Measurements from ENCODE around the gene ARSG. TPM values are rescaled to one million over a fixed set of nuclear protein-coding genes. Genes with fewer than 3 reads are reported as not detected.

ARSG gene
- total and polyA plus RNA-seq, 2 of the 8 experiments (the other 6 are each of a cell fraction or from before 2014, with no cell fraction given), result 3.3 to 4.0 TPM

DNA sequence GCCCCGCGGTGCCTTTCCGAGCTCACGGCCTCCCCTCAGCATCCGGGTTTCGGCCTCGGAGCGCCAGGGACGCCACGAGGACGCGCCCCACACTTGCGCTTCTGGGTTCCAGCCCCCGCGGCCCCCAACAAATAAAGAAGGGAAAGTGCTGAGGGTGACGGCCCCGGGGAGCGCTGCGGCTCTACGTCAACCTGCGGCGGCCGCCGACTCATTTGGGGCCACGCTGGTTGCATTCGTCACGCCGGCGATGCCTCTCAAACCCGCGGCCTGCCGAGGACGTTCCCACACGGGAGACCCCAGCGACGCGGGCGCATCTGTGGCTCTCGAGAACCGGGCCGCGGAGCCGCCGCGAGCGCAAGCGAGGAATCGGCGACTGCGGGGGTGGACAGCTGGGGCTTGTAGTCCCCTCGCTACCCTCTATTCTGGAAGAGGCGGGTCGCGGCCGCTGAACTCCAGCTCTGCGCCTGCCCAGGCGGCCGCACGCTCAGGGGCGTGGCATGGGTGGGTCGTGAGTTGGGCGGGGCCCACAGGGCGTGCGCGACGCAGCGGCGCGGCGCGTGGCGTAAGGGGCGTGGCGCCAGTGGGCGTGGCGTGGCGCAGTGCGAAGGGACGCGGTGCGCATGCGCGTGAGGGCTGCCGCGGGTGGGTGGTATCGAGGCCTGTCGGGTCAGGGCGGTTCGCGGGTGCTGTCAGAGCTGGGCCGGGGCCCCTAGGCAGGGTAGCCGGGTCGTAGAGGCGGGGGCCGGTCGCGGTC lies 43.7 kb upstream of the ARSG start, which contains the start of gene AMZ2:
Gene AMZ2, plus strand, starts transcription at position 599 of the 754 bp plus-strand sequence. CDS start 2,145 bp downstream, outside the sequence.
- Histone ChIP-seq H2BK5ac (ENCODE audit: low read depth, low read length) (peak within 1 kb of the TSS; percentile 85; the same call in 1 of the 2 replicates), H2BK20ac (ENCODE audit: low read length) (no peak within 1 kb of the TSS), H3K18ac (ENCODE audit: extremely low read depth, low read length) (peak within 1 kb of the TSS; percentile 78), H4K20me1 (replicated peaks in 1 of 2; ENCODE audit: control insufficient read depth in 1 of 2, insufficient read depth in 2 of 2, low read length in 2 of 2) (no peaks in the 10 kb centered on the region), H3K4me2 (ENCODE audit: insufficient read depth in 1 of 2, low read depth in 2 of 2, low read length in 2 of 2) (peak within 1 kb of the TSS; percentile 67 to 77), H3K9me3 (ENCODE audit: insufficient read depth in 2 of 2, low read depth in 1 of 2, low read length in 1 of 2) (no peaks in the 10 kb centered on the region), H3K27ac (ENCODE audit: low read depth, low read length) (peak within 1 kb of the TSS; percentile 77), H3K4ac (replicated peaks; ENCODE audit: insufficient read length, low read depth, low read length) (peak within 1 kb of the TSS; percentile 21), H4K8ac (ENCODE audit: extremely low read depth, insufficient read depth, low read length) (peak within 1 kb of the TSS; percentile 94), H3K4me1 (replicated peaks in 1 of 4; ENCODE audit: control insufficient read depth in 3 of 4, insufficient read depth in 4 of 4, low read length in 3 of 4) (no peaks in the 10 kb centered on the region; a peak in 2 of 7 replicates), H2BK120ac (replicated peaks; ENCODE audit: low read depth, low read length) (no peak within 1 kb of the TSS), H3K36me3 (ENCODE audit: control insufficient read depth in 2 of 4, insufficient read depth in 4 of 4, low read length in 3 of 4) (peaks cover 0 to 7% (median 0%) of the 10 kb centered on the region in 4 experiments; a peak in 3 of 8 replicates), H3K27me3 (replicated peaks in 1 of 4; ENCODE audit: control insufficient read depth in 3 of 4, extremely low read depth in 1 of 4, insufficient read depth in 3 of 4, low read length in 3 of 4) (no peaks in the 10 kb centered on the region), H3K79me2 (ENCODE audit: control insufficient read depth in 1 of 2, insufficient read depth in 2 of 2, low read length in 2 of 2) (no peaks in the 10 kb centered on the region), H2BK12ac (ENCODE audit: low read depth, low read length) (no peak within 1 kb of the TSS), H2BK15ac (ENCODE audit: low read length) (no peak within 1 kb of the TSS), H3K56ac (replicated peaks; ENCODE audit: insufficient read length, low read depth, low read length) (peak within 1 kb of the TSS; percentile 90), H3K9ac (replicated peaks in 1 of 4; ENCODE audit: extremely low read depth in 1 of 4, low read depth in 3 of 4, low read length in 3 of 4) (peak within 1 kb of the TSS; percentile 62 to 84 (median 74); a peak in 6 of 7 replicates), H4K91ac (replicated peaks; ENCODE audit: insufficient read length, low read length) (peak within 1 kb of the TSS; percentile 65), H3K23ac (ENCODE audit: insufficient read length) (no peak within 1 kb of the TSS), H2AK5ac (ENCODE audit: low read depth, low read length) (no peak within 1 kb of the TSS), H3K79me1 (ENCODE audit: low read depth, low read length) (no peaks in the 10 kb centered on the region), H3K23me2 (ENCODE audit: low read depth, low read length) (peaks cover 2% of the 10 kb centered on the region; the same call in 1 of the 2 replicates), H2AFZ (ENCODE audit: low read length) (peak within 1 kb of the TSS; percentile 90; the same call in 1 of the 2 replicates), H3K14ac (ENCODE audit: insufficient read length) (no peak within 1 kb of the TSS), H4K5ac (ENCODE audit: insufficient read length, low read depth, low read length) (peak within 1 kb of the TSS; percentile 91), H3K4me3 (ENCODE audit: extremely low read depth in 1 of 4, insufficient read depth in 2 of 4, low read depth in 3 of 4, low read length in 4 of 4) (peak within 1 kb of the TSS; percentile 75 to 88 (median 78))
- FAIRE-seq, result no peak
- WGBS, 2 experiments (ENCODE audit: extremely low coverage in 1 of 2, insufficient coverage in 1 of 2, insufficient read length in 1 of 2, insufficient replicate concordance in 2 of 2, low coverage in 1 of 2, low lambda C conversion rate in 2 of 2, missing lambda C conversion rate in 1 of 2), result 2% methylated on average over 80 of the region's 97 CpGs; no CpG with 5 or more reads in 1 of the 2 experiments
- ChIA-PET POLR2A (ENCODE audit: partially characterized antibody) (interaction anchor here (0.6 to 3.0 kb wide), 11 partner anchors 10 to 213 kb away, joined by 3 to 10 read pairs (median 3); partner anchors contain the start of gene WIPI1), CTCF (ENCODE audit: partially characterized antibody) (interaction anchor here (1.0 to 3.6 kb wide), 5 partner anchors 47 to 189 kb away, joined by 3 to 18 read pairs (median 5); no protein-coding TSS in a partner anchor)
- peak; percentile 68 to 98 for DNase-seq (ENCODE audit: low read depth in 1 of 2, low spot score in 2 of 2)
- TF ChIP-seq TBP (IDR thresholded peaks at IDR 0.05; ENCODE audit: low read depth, low read length), result peak; percentile 67
- TF ChIP-seq CHD1 (IDR thresholded peaks at IDR 0.05; ENCODE audit: low read depth, low read length), result no peak
- peak; percentile 62; the same call in 1 of the 2 replicates for TF ChIP-seq POLR2AphosphoS5 (IDR thresholded peaks at IDR 0.05; ENCODE audit: low read depth, low read length)
- TF ChIP-seq TEAD4 (IDR thresholded peaks at IDR 0.05; ENCODE audit: low read depth, low read length), result no peak
- TF ChIP-seq RBBP5 (IDR thresholded peaks at IDR 0.05; ENCODE audit: borderline replicate concordance, low read depth, low read length), result peak; percentile 61; the same call in 1 of the 2 replicates
- TF ChIP-seq HDAC2 (IDR thresholded peaks at IDR 0.05; ENCODE audit: borderline replicate concordance in 1 of 2, low read depth in 2 of 2, low read length in 2 of 2), result 0 out of 4 replicates have a peak, but pooled peaks have one; percentile 60 to 68
- peak; percentile 76 to 82 for TF ChIP-seq POLR2A (IDR thresholded peaks at IDR 0.05; ENCODE audit: control extremely low read depth in 1 of 2, low read depth in 2 of 2, low read length in 2 of 2)
- TF ChIP-seq TCF12 (IDR thresholded peaks at IDR 0.05; ENCODE audit: low read depth, low read length), result no peak
- peak; percentile 87 for TF ChIP-seq PHF8 (conservative IDR thresholded peaks at IDR 0.05; ENCODE audit: low read depth, low read length)
- TF ChIP-seq MAFK (IDR thresholded peaks at IDR 0.05; ENCODE audit: low read depth, low read length), result no peak
- TF ChIP-seq YY1 (IDR thresholded peaks at IDR 0.05; ENCODE audit: low read depth, low read length), result no peak
- TF ChIP-seq SRF (IDR thresholded peaks at IDR 0.05; ENCODE audit: low read depth, low read length), result no peak

Data from H1 (cell line).